Measurements from ENCODE around the gene TGOLN2. TPM values are rescaled to one million over a fixed set of nuclear protein-coding genes. Genes with fewer than 3 reads are reported as not detected.

The TGOLN2 gene
- 74.4 and 78.6 TPM in 2 replicates for total RNA-seq (2014; rRNA removed; shearing (Covaris generic))
- 76.9 and 86.6 TPM in 2 replicates for total RNA-seq (2022)
- Bru-seq, nascent RNA, result percentile 94 among the genes with signal in this experiment
- percentile 97 among the genes with signal in this experiment for BruChase-seq, experiment 1, labeled RNA remaining after a 6-hour chase
- BruChase-seq, experiment 2, labeled RNA remaining after a 2-hour chase, result percentile 99 among the genes with signal in this experiment
- long read RNA-seq, full-length matches to known transcripts, result 27 of 48 reads
- long read RNA-seq, partial matches to known transcripts, result 1 of 48 reads
- long read RNA-seq, other reads (novel, unspliced or antisense), result 20 of 48 reads

DNA sequence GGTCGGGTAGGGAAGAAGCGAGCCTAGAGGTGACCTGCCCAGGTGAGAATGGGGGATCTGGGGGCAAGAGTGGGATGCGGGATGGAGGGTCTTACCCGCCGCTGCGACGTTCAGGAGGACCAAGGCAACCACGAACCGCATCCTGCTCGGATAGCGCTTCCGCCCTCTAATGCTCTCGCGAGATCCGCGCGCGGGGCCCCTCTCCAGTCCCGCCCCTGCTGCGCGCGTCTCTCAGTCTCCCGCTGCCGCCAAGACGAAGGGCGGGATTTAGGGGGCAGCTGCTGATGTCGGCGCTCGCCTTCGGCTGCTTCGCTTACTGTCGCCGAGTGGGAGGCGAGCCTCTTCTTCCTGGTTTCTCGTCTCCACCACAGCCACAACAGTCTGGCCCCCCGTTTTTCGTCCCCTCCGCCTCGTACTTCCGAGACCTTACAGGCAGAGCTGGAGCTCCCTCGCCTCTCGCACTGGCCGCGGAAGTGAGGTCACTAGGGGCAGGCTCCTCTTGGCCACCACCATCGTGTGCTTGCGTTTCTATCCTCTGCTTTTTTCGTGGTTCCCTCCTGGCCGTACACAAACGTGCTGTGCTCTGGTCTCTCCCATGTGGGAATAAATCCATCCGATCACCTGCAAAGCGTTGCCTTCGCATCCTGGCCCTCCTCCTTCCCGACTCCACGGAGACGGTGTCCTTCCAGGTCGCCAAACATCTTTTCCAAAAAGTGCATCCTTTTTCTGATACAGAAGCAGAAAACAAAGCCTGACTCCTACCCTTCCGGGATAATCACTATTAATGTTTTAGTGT lies at the start of gene TGOLN2:
TSS of gene TGOLN2 (minus strand) at position 168 of the 796 bp plus-strand sequence. CDS start at position 141, 27 bp downstream.
- Histone ChIP-seq H4K20me1 (ENCODE audit: insufficient read depth, low read length) (peaks cover 26% of the 10 kb centered on the region), H3K4me3 (ENCODE audit: low read depth, low read length, poor library complexity, severe bottlenecking) (peak within 1 kb of the TSS; percentile 93), H3K9me2 (ENCODE audit: insufficient read depth, low read length) (no peaks in the 10 kb centered on the region), H3K9me3 (ENCODE audit: low read length) (no peaks in the 10 kb centered on the region), H3K4me2 (ENCODE audit: low read length) (peak within 1 kb of the TSS; percentile 99), H3K4me1 (ENCODE audit: insufficient read depth, low read length, poor library complexity, severe bottlenecking) (peaks cover 26% of the 10 kb centered on the region), H3K36me3 (ENCODE audit: insufficient read depth, low read length) (peaks cover 43% of the 10 kb centered on the region), H3K27ac (ENCODE audit: low read depth, low read length, poor library complexity, severe bottlenecking) (peak within 1 kb of the TSS; percentile 73), H2AFZ (ENCODE audit: low read length) (peak within 1 kb of the TSS; percentile 73; the same call in 1 of the 2 replicates), H3K79me2 (ENCODE audit: insufficient read depth, low read depth, low read length) (peaks cover 53% of the 10 kb centered on the region)
- TF ChIP-seq, protein P1, sequence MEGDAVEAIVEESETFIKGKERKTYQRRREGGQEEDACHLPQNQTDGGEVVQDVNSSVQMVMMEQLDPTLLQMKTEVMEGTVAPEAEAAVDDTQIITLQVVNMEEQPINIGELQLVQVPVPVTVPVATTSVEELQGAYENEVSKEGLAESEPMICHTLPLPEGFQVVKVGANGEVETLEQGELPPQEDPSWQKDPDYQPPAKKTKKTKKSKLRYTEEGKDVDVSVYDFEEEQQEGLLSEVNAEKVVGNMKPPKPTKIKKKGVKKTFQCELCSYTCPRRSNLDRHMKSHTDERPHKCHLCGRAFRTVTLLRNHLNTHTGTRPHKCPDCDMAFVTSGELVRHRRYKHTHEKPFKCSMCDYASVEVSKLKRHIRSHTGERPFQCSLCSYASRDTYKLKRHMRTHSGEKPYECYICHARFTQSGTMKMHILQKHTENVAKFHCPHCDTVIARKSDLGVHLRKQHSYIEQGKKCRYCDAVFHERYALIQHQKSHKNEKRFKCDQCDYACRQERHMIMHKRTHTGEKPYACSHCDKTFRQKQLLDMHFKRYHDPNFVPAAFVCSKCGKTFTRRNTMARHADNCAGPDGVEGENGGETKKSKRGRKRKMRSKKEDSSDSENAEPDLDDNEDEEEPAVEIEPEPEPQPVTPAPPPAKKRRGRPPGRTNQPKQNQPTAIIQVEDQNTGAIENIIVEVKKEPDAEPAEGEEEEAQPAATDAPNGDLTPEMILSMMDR (conservative IDR thresholded peaks at IDR 0.05; ENCODE audit: low read length), result no peak
- TF ChIP-seq EZH2phosphoT487 (IDR thresholded peaks at IDR 0.05; ENCODE audit: borderline replicate concordance, low read depth, low read length), result no peak
- ChIA-PET POLR2A (interaction anchor here (0.6 to 2.7 kb wide), 20 partner anchors 9 to 1178 kb away, joined by 3 to 12 read pairs (median 4); partner anchors contain the start of genes ELMOD3, GGCX, MAT2A and RETSAT), CTCF (ENCODE audit: unreplicated experiment) (interaction anchor here (0.5 to 0.6 kb wide), 2 partner anchors 11 to 211 kb away, joined by 4 to 7 read pairs; partner anchors contain the start of gene MAT2A)
- TSS peak; percentile 94 for BruUV-seq (replicated peaks)
- intact Hi-C loops (cut with micrococcal nuclease; ENCODE audit: unreplicated experiment), result loop anchor here (1.0 to 2.0 kb wide), 2 partner anchors 26 to 211 kb away; partner anchors contain the start of genes ELMOD3, MAT2A and RETSAT
- peak; percentile 96 for DNase-seq (ENCODE audit: low spot score)

DNA sequence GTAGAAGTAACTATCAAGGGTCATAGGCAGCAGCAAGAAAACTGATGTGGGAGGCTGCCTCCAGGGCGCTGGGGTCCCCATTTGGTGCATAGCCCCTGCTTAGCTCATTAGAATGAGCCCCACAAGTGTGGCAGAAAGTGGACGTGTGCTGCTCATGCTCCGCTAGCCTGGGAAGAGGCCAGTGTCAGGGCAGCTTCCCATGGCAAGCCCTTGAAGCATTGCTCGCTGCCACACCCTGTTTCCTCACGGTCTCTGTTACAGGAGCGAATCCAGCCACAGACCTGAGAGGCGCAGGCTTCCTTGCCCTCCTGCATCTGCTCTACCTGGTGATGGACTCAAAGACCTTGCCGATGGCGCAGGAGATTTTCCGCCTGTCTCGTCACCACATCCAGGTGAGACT lies 49.3 kb upstream of the TGOLN2 start:
- intact Hi-C loops (cut with micrococcal nuclease; ENCODE audit: unreplicated experiment), result no loop called here
- H3K36me3 ChIP-seq (ENCODE audit: insufficient read depth, low read length), result peaks cover 44% of the 10 kb centered on the region
- no peaks in the 10 kb centered on the region for H3K9me2 ChIP-seq (ENCODE audit: insufficient read depth, low read length)
- H3K4me1 ChIP-seq (ENCODE audit: insufficient read depth, low read length, poor library complexity, severe bottlenecking), result no peaks in the 10 kb centered on the region
- H2AFZ ChIP-seq (ENCODE audit: low read length), result no peak overlapping the region
- H3K27ac ChIP-seq (ENCODE audit: low read depth, low read length, poor library complexity, severe bottlenecking), result no peak overlapping the region
- no peak for TF ChIP-seq EZH2phosphoT487 (IDR thresholded peaks at IDR 0.05; ENCODE audit: borderline replicate concordance, low read depth, low read length)
- TF ChIP-seq, protein P1 (conservative IDR thresholded peaks at IDR 0.05; ENCODE audit: low read length), result no peak
- no peaks in the 10 kb centered on the region for H3K79me2 ChIP-seq (ENCODE audit: insufficient read depth, low read depth, low read length)
- no TSS peak for BruUV-seq (replicated peaks)
- H3K4me3 ChIP-seq (ENCODE audit: low read depth, low read length, poor library complexity, severe bottlenecking), result no peak overlapping the region
- DNase-seq (ENCODE audit: low spot score), result no peak
- ChIA-PET POLR2A (no interaction called here), CTCF (ENCODE audit: unreplicated experiment) (interaction anchor here (0.5 kb wide), 1 partner anchor 303 kb away, joined by 8 read pairs; no protein-coding TSS in a partner anchor)
- peaks cover 10% of the 10 kb centered on the region; the same call in 1 of the 2 replicates for H3K9me3 ChIP-seq (ENCODE audit: low read length)
- no peak overlapping the region for H3K4me2 ChIP-seq (ENCODE audit: low read length)
- H4K20me1 ChIP-seq (ENCODE audit: insufficient read depth, low read length), result no peaks in the 10 kb centered on the region

Measured in OCI-LY7 (cell line).